ENCODE data around the gene SH3TC2. TPM values are rescaled to one million over a fixed set of nuclear protein-coding genes. Genes with fewer than 3 reads are reported as not detected.

The SH3TC2 gene
- total RNA-seq, 1 donor from 2014 or later, result 1.4 TPM

DNA sequence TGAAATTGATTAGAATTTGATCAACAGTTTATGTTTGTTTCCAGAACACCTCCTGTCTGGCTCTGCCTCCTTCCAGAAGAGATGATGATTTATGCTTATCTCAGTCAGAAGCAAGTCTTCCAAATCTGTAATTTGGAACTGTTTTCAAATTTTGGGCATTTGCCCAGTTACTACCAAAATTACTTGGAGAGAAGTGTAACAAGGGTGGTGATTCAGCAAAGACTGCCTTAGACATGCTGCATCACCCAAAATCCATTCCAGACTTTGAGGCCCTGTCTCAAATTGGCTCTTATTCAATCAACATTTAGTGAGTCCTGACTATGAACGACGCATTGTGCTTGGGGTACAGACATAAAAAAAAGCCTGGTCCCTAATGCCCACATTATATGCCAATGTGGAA lies 89.4 kb downstream of the SH3TC2 start:
- DNase-seq, result no peak
- Histone ChIP-seq H3K27me3 (no peaks in the 10 kb centered on the region), H3K4me1 (peaks cover 28% of the 10 kb centered on the region), H3K4me3 (no peak overlapping the region), H3K9me3 (no peaks in the 10 kb centered on the region), H3K27ac (peak overlapping the region; percentile 72), H3K36me3 (no peaks in the 10 kb centered on the region)
- no peak for ATAC-seq
- TF ChIP-seq, protein P1, sequence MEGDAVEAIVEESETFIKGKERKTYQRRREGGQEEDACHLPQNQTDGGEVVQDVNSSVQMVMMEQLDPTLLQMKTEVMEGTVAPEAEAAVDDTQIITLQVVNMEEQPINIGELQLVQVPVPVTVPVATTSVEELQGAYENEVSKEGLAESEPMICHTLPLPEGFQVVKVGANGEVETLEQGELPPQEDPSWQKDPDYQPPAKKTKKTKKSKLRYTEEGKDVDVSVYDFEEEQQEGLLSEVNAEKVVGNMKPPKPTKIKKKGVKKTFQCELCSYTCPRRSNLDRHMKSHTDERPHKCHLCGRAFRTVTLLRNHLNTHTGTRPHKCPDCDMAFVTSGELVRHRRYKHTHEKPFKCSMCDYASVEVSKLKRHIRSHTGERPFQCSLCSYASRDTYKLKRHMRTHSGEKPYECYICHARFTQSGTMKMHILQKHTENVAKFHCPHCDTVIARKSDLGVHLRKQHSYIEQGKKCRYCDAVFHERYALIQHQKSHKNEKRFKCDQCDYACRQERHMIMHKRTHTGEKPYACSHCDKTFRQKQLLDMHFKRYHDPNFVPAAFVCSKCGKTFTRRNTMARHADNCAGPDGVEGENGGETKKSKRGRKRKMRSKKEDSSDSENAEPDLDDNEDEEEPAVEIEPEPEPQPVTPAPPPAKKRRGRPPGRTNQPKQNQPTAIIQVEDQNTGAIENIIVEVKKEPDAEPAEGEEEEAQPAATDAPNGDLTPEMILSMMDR (IDR thresholded peaks at IDR 0.05), result no peak
- intact Hi-C loops (cut with DNase I), result no loop called here

DNA sequence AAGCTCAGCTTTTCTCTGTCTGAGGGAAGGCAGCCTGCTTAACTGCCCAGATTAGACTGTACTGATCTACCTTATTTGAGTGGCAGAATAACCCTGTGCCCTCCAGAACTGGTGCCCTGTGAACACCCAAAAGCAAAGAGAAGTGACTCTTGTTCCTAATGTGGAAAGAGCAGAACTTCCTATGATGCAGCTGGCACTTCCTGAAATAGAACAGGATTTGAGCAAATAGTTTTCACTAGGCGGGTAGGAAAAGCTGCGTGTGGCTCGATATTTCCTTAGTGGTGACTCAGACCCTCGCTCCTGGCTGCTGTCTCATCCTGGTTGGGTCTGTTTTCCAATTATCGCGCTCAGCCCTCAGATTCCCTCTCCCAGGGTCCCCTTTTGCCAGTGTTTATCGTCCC lies 89.9 kb downstream of the SH3TC2 start:
- DNase-seq (no peak), ATAC-seq (peak; percentile 77)

DNA sequence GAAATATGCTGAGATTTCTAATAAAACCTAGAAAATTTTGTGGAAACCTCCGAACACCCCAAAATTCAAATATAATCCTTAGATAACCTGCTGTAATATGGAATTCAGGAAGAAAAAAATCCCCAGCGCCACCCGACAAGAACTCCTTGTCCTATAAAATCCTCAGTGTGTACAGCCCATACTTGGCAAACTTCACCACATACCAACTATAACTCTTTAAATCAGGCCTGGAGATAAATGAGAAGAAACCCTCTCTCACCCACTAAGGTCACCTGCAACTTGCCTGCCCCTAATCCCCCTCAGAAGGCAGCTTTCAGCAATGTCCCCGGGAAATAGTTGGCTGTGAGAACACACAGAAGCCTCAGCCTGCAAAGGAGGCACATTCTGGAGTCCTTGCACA lies 90.5 kb downstream of the SH3TC2 start:
- peak overlapping the region; percentile 72 for H3K27ac ChIP-seq
- TF ChIP-seq, protein P1 (IDR thresholded peaks at IDR 0.05), result no peak
- no peak overlapping the region for H3K4me3 ChIP-seq
- H3K36me3 ChIP-seq, result no peaks in the 10 kb centered on the region
- DNase-seq (no peak), ATAC-seq (peak; percentile 35)
- no peaks in the 10 kb centered on the region for H3K9me3 ChIP-seq
- H3K4me1 ChIP-seq, result peaks cover 24% of the 10 kb centered on the region
- no peaks in the 10 kb centered on the region for H3K27me3 ChIP-seq
- intact Hi-C loops (cut with DNase I), result no loop called here

More for the DNA sequence above, 89.9 kb downstream of the SH3TC2 start:
- Histone ChIP-seq H3K4me1 (peaks cover 24% of the 10 kb centered on the region), H3K27me3 (no peaks in the 10 kb centered on the region), H3K36me3 (no peaks in the 10 kb centered on the region), H3K27ac (peak overlapping the region; percentile 72), H3K9me3 (no peaks in the 10 kb centered on the region), H3K4me3 (no peak overlapping the region)
- TF ChIP-seq, protein P1 (IDR thresholded peaks at IDR 0.05), result no peak
- intact Hi-C loops (cut with DNase I), result no loop called here

DNA sequence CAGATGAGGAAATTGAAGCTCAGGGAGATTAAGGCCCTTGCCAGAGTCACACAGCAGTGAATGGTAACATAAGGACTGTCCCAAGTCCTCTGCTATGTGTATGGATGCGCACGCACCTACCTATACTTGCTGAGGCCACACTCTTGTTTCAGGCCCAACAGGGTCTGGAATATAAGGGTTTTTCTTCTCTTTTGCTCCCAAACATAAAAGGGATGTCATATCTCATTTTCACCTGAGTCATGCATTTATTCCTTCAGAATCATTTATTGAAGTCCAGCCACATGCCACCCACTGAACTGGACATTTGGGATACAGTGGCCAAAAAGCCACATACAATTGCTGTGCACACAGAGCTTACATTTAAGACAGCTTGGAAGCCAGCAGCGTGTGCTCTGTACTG lies 92.0 kb downstream of the SH3TC2 start:
- Histone ChIP-seq H3K4me3 (no peak overlapping the region), H3K27me3 (no peaks in the 10 kb centered on the region), H3K4me1 (peaks cover 24% of the 10 kb centered on the region), H3K27ac (no peak overlapping the region), H3K36me3 (no peaks in the 10 kb centered on the region), H3K9me3 (no peaks in the 10 kb centered on the region)
- no peak for DNase-seq
- intact Hi-C loops (cut with DNase I), result no loop called here
- no peak for ATAC-seq
- TF ChIP-seq, protein P1 (IDR thresholded peaks at IDR 0.05), result no peak

DNA sequence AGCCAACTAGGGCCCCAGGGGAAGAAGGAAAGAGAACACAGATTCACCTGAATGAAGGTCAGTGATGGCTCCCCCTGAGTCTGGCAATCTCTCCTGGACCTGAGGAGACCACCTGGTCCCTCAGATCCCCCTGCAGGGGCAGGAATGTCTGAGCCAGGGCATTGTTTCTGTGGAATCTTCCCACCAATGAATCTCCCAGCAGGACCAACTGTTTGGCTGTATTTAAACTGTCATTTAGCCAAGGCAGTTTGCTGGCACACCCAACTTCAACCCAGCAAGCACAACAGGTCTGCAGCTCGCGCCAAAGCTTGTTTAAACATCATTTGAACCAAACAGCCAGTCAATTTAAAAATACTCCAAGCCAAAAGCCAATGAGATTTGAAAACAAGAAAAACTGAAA lies 92.6 kb downstream of the SH3TC2 start:
- Histone ChIP-seq H3K9me3 (no peaks in the 10 kb centered on the region), H3K36me3 (no peaks in the 10 kb centered on the region), H3K4me3 (no peak overlapping the region), H3K4me1 (peaks cover 29% of the 10 kb centered on the region), H3K27ac (peak overlapping the region; percentile 5), H3K27me3 (no peaks in the 10 kb centered on the region)
- ATAC-seq, result no peak
- TF ChIP-seq, protein P1 (IDR thresholded peaks at IDR 0.05), result no peak
- no peak for DNase-seq
- intact Hi-C loops (cut with DNase I), result no loop called here

DNA sequence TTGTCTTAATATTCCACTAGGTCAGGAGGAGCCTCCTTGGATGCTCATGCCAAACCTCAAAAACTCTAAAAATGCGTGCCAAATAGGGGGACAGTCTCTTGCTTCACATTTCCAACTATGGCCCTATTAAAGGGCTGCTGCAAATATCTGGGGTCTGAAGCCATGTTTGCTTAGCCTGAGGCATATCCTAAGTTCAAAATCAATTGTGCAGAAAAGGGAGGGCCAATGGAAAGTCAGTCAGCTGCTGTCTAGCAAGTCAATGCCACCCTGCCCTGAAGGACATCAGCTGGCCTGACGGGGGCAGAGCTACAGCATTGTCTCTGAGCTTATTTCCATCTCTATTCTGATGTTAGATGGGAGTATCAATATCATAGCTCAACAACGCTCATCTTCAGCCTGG lies 93.6 kb downstream of the SH3TC2 start:
- no peaks in the 10 kb centered on the region for H3K9me3 ChIP-seq
- DNase-seq (no peak), ATAC-seq (no peak)
- TF ChIP-seq, protein P1 (IDR thresholded peaks at IDR 0.05), result no peak
- intact Hi-C loops (cut with DNase I), result no loop called here
- H3K27me3 ChIP-seq, result no peaks in the 10 kb centered on the region
- H3K27ac ChIP-seq, result no peak overlapping the region
- H3K36me3 ChIP-seq, result no peaks in the 10 kb centered on the region
- H3K4me3 ChIP-seq, result no peak overlapping the region
- H3K4me1 ChIP-seq, result peaks cover 31% of the 10 kb centered on the region

All from upper lobe of right lung (tissue), 1 donor.